Activated naive CD8-positive, alpha-beta T cell treated with anti-CD3 and anti-CD28 coated beads for 36 hours (primary cell): Measurements from ENCODE around the gene DPP9. TPM values are rescaled to one million over a fixed set of nuclear protein-coding genes. Genes with fewer than 3 reads are reported as not detected.
A peak's percentile ranks its signal among the peaks of the same experiment; 100 is the strongest.

ENCODE experiments used
- DNase-seq: peaks from one replicate; pipeline ENCODE4 v3.0.0; 2021
- H3K27ac Mint-ChIP-seq: one replicate; pipeline ENCODE4 v1.8.0; 2022; ENCODE audit warnings: mild to moderate bottlenecking, moderate library complexity, mixed read lengths
- H3K27me3 Mint-ChIP-seq: one replicate; pipeline ENCODE4 v1.8.0; 2022; ENCODE audit warnings: mild to moderate bottlenecking, mixed read lengths
- H3K36me3 Mint-ChIP-seq: one replicate; pipeline ENCODE4 v1.8.0; 2021; ENCODE audit warnings: mild to moderate bottlenecking, mixed read lengths
- H3K4me1 Mint-ChIP-seq: one replicate; pipeline ENCODE4 v1.8.0; 2021; ENCODE audit warnings: mixed read lengths
- H3K4me3 Mint-ChIP-seq: one replicate; pipeline ENCODE4 v1.8.0; 2022; ENCODE audit warnings: mild to moderate bottlenecking, moderate library complexity, mixed read lengths
- H3K9me3 Mint-ChIP-seq: one replicate; pipeline ENCODE4 v1.8.0; 2022; ENCODE audit warnings: mixed read lengths
- total RNA-seq, 2 experiments: library from RNA; stranded (reverse); gene quantifications; one replicate each; pipeline ENCODE4 v1.2.3, GENCODE V29; 2021

DPP9 gene
- total RNA-seq, 2 experiments from 2014 or later = 71.7 to 72.3 TPM

- peak within 1 kb of the TSS; percentile 84 for H3K27ac Mint-ChIP-seq
- peaks cover 10% of the 10 kb centered on the region for H3K36me3 Mint-ChIP-seq
- peak; percentile 96 for DNase-seq
- H3K9me3 Mint-ChIP-seq = no peaks in the 10 kb centered on the region
- H3K4me3 Mint-ChIP-seq = peak within 1 kb of the TSS; percentile 89
- no peaks in the 10 kb centered on the region for H3K27me3 Mint-ChIP-seq
- peaks cover 15% of the 10 kb centered on the region for H3K4me1 Mint-ChIP-seq
These were observed 53.7 kb downstream of the DPP9 start, which contains the start of gene MYDGF for GRCh38 chr19:4669723-4670480. Gene MYDGF (minus strand): TSS chr19:4670342. CDS start chr19:4670334, 8 bp downstream.

- H3K36me3 Mint-ChIP-seq = peaks cover 13% of the 10 kb centered on the region
- DNase-seq = no peak
- H3K9me3 Mint-ChIP-seq = no peaks in the 10 kb centered on the region
- no peaks in the 10 kb centered on the region for H3K27me3 Mint-ChIP-seq
- peaks cover 15% of the 10 kb centered on the region for H3K4me1 Mint-ChIP-seq
- H3K27ac Mint-ChIP-seq = no peak overlapping the region
- no peak overlapping the region for H3K4me3 Mint-ChIP-seq
These were observed 59.0 kb downstream of the DPP9 start for GRCh38 chr19:4664642-4665041.

GRCh38 chr19:4662812-4663211 lies 60.8 kb downstream of the DPP9 start:
- no peaks in the 10 kb centered on the region for H3K9me3 Mint-ChIP-seq
- H3K27ac Mint-ChIP-seq = no peak overlapping the region
- H3K4me3 Mint-ChIP-seq = no peak overlapping the region
- peaks cover 8% of the 10 kb centered on the region for H3K36me3 Mint-ChIP-seq
- no peaks in the 10 kb centered on the region for H3K4me1 Mint-ChIP-seq
- DNase-seq = no peak
- no peaks in the 10 kb centered on the region for H3K27me3 Mint-ChIP-seq

- H3K36me3 Mint-ChIP-seq = peaks cover 5% of the 10 kb centered on the region
- H3K9me3 Mint-ChIP-seq = no peaks in the 10 kb centered on the region
- no peak for DNase-seq
- H3K27me3 Mint-ChIP-seq = no peaks in the 10 kb centered on the region
- H3K4me1 Mint-ChIP-seq = no peaks in the 10 kb centered on the region
- H3K27ac Mint-ChIP-seq = no peak overlapping the region
- no peak overlapping the region for H3K4me3 Mint-ChIP-seq
These were observed 61.5 kb downstream of the DPP9 start for GRCh38 chr19:4662020-4662695.

GRCh38 chr19:4660993-4661392 lies 62.6 kb downstream of the DPP9 start:
- H3K4me1 Mint-ChIP-seq = no peaks in the 10 kb centered on the region
- no peak overlapping the region for H3K4me3 Mint-ChIP-seq
- no peaks in the 10 kb centered on the region for H3K27me3 Mint-ChIP-seq
- no peak overlapping the region for H3K27ac Mint-ChIP-seq
- DNase-seq = no peak
- H3K36me3 Mint-ChIP-seq = peaks cover 5% of the 10 kb centered on the region
- H3K9me3 Mint-ChIP-seq = no peaks in the 10 kb centered on the region

GRCh38 chr19:4660181-4660791 lies 63.4 kb downstream of the DPP9 start:
- no peak for DNase-seq

GRCh38 chr19:4657835-4658234 lies 65.8 kb downstream of the DPP9 start:
- H3K36me3 Mint-ChIP-seq = peaks cover 11% of the 10 kb centered on the region
- no peaks in the 10 kb centered on the region for H3K4me1 Mint-ChIP-seq
- no peak overlapping the region for H3K4me3 Mint-ChIP-seq
- DNase-seq = no peak
- H3K27me3 Mint-ChIP-seq = no peaks in the 10 kb centered on the region
- no peaks in the 10 kb centered on the region for H3K9me3 Mint-ChIP-seq
- peak overlapping the region; percentile 49 for H3K27ac Mint-ChIP-seq

More at GRCh38 chr19:4660181-4660791, 63.4 kb downstream of the DPP9 start:
- H3K36me3 Mint-ChIP-seq = peaks cover 5% of the 10 kb centered on the region
- H3K4me3 Mint-ChIP-seq = no peak overlapping the region
- no peaks in the 10 kb centered on the region for H3K27me3 Mint-ChIP-seq
- H3K27ac Mint-ChIP-seq = no peak overlapping the region
- H3K4me1 Mint-ChIP-seq = no peaks in the 10 kb centered on the region
- no peaks in the 10 kb centered on the region for H3K9me3 Mint-ChIP-seq

- Mint-ChIP-seq H3K4me1 (no peaks in the 10 kb centered on the region), H3K27me3 (no peaks in the 10 kb centered on the region), H3K4me3 (no peak overlapping the region), H3K36me3 (peaks cover 10% of the 10 kb centered on the region), H3K27ac (no peak overlapping the region), H3K9me3 (no peaks in the 10 kb centered on the region)
- DNase-seq = no peak
These were observed 66.4 kb downstream of the DPP9 start for GRCh38 chr19:4657262-4657661.

- no peak for DNase-seq
- H3K9me3 Mint-ChIP-seq = no peaks in the 10 kb centered on the region
- H3K4me3 Mint-ChIP-seq = no peak overlapping the region
- H3K4me1 Mint-ChIP-seq = no peaks in the 10 kb centered on the region
- H3K36me3 Mint-ChIP-seq = peaks cover 10% of the 10 kb centered on the region
- no peaks in the 10 kb centered on the region for H3K27me3 Mint-ChIP-seq
- H3K27ac Mint-ChIP-seq = no peak overlapping the region
These were observed 67.5 kb downstream of the DPP9 start for GRCh38 chr19:4656102-4656501.

- Mint-ChIP-seq H3K9me3 (no peaks in the 10 kb centered on the region), H3K36me3 (peaks cover 7% of the 10 kb centered on the region), H3K4me3 (no peak overlapping the region), H3K27ac (peak overlapping the region; percentile 1), H3K4me1 (no peaks in the 10 kb centered on the region), H3K27me3 (no peaks in the 10 kb centered on the region)
- DNase-seq = no peak
These were observed 68.9 kb downstream of the DPP9 start for GRCh38 chr19:4654437-4655361.

GRCh38 chr19:4653793-4654436 lies 69.7 kb downstream of the DPP9 start:
- no peak overlapping the region for H3K4me3 Mint-ChIP-seq
- H3K4me1 Mint-ChIP-seq = peaks cover 2% of the 10 kb centered on the region
- peaks cover 6% of the 10 kb centered on the region for H3K36me3 Mint-ChIP-seq
- no peak for DNase-seq
- H3K9me3 Mint-ChIP-seq = no peaks in the 10 kb centered on the region
- no peaks in the 10 kb centered on the region for H3K27me3 Mint-ChIP-seq
- H3K27ac Mint-ChIP-seq = no peak overlapping the region

- no peak overlapping the region for H3K4me3 Mint-ChIP-seq
- no peaks in the 10 kb centered on the region for H3K9me3 Mint-ChIP-seq
- no peak overlapping the region for H3K27ac Mint-ChIP-seq
- peaks cover 2% of the 10 kb centered on the region for H3K4me1 Mint-ChIP-seq
- no peaks in the 10 kb centered on the region for H3K27me3 Mint-ChIP-seq
- DNase-seq = no peak
- peaks cover 6% of the 10 kb centered on the region for H3K36me3 Mint-ChIP-seq
These were observed 71.6 kb downstream of the DPP9 start for GRCh38 chr19:4652075-4652474.

- Mint-ChIP-seq H3K4me3 (no peak overlapping the region), H3K9me3 (no peaks in the 10 kb centered on the region), H3K27ac (no peak overlapping the region), H3K36me3 (peaks cover 13% of the 10 kb centered on the region), H3K27me3 (no peaks in the 10 kb centered on the region), H3K4me1 (peaks cover 2% of the 10 kb centered on the region)
- DNase-seq = no peak
These were observed 73.5 kb downstream of the DPP9 start for GRCh38 chr19:4650159-4650558.

GRCh38 chr19:4649392-4650047 lies 74.1 kb downstream of the DPP9 start:
- Mint-ChIP-seq H3K27me3 (no peaks in the 10 kb centered on the region), H3K4me3 (no peak overlapping the region), H3K27ac (no peak overlapping the region), H3K9me3 (no peaks in the 10 kb centered on the region), H3K36me3 (peaks cover 9% of the 10 kb centered on the region), H3K4me1 (peaks cover 2% of the 10 kb centered on the region)
- no peak for DNase-seq
